ENCODE measurements around the gene PLEKHN1. TPM values are rescaled to one million over a fixed set of nuclear protein-coding genes. Genes with fewer than 3 reads are reported as not detected.

PLEKHN1 gene
- total RNA-seq, 1 donor from 2014 or later, result 15.2 TPM

DNA sequence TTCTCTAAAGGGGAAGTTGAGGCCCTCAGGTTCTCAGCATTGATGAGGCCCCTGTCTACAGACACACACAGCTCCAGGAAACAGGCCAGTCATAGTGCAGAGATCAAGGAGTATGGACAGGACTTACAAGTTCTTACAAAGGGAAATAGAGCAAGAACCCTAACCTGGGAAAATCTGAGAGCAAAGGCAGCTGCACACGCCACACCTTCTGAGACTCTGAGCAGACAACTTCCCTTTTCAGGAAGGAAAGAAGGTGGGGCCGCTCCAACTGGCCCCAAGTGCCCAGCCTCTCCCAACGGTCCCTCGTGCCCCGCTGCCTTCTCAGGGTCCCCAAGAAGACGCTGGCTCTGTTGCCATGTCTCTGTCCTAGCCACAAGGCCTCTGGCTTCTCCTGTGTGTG lies 10.8 kb upstream of the PLEKHN1 start:
- Histone ChIP-seq H3K27ac (no peak overlapping the region), H3K9me3 (no peaks in the 10 kb centered on the region), H3K4me3 (no peak overlapping the region), H3K27me3 (no peaks in the 10 kb centered on the region), H3K4me1 (peaks cover 27% of the 10 kb centered on the region), H3K36me3 (peaks cover 0 to 64% of the 10 kb centered on the region in 2 donors)
- TF ChIP-seq POLR2AphosphoS5 (IDR thresholded peaks at IDR 0.05; ENCODE audit: insufficient read depth in 1 of 2, low read depth in 1 of 2), result no peak
- intact Hi-C loops (cut with DNase I), result no loop called here
- no peak for DNase-seq (ENCODE audit: extremely low spot score in 2 of 2)

DNA sequence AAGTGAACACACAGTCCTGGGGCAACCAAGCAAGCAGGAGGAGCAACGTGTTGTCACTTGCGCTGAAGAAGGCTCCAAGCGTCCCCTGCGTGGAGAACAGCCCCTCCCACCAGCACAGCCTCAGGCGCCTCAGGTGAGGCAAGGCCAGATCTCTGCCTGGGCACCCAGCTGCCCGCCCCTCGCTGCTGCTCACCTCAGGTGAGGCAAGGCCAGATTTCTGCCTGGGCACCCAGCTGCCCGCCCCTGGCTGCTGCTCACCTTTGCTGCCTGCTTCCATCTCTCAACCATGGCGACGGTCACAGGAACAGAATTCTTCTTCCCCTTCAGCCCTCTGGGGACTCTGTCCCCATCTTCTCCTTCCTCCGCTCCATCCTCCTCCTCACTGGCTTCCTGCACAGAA lies 9.6 kb upstream of the PLEKHN1 start:
- Histone ChIP-seq H3K4me1 (peaks cover 31% of the 10 kb centered on the region), H3K4me3 (no peak overlapping the region), H3K9me3 (no peaks in the 10 kb centered on the region), H3K36me3 (peaks cover 0 to 53% of the 10 kb centered on the region in 2 donors), H3K27ac (no peak overlapping the region), H3K27me3 (no peaks in the 10 kb centered on the region)
- intact Hi-C loops (cut with DNase I), result no loop called here
- no peak for DNase-seq (ENCODE audit: extremely low spot score in 2 of 2)
- TF ChIP-seq POLR2A (IDR thresholded peaks at IDR 0.05) (no peak), POLR2AphosphoS5 (IDR thresholded peaks at IDR 0.05; ENCODE audit: insufficient read depth in 1 of 2, low read depth in 1 of 2) (no peak)
- TF ChIP-seq, protein P1, sequence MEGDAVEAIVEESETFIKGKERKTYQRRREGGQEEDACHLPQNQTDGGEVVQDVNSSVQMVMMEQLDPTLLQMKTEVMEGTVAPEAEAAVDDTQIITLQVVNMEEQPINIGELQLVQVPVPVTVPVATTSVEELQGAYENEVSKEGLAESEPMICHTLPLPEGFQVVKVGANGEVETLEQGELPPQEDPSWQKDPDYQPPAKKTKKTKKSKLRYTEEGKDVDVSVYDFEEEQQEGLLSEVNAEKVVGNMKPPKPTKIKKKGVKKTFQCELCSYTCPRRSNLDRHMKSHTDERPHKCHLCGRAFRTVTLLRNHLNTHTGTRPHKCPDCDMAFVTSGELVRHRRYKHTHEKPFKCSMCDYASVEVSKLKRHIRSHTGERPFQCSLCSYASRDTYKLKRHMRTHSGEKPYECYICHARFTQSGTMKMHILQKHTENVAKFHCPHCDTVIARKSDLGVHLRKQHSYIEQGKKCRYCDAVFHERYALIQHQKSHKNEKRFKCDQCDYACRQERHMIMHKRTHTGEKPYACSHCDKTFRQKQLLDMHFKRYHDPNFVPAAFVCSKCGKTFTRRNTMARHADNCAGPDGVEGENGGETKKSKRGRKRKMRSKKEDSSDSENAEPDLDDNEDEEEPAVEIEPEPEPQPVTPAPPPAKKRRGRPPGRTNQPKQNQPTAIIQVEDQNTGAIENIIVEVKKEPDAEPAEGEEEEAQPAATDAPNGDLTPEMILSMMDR (IDR thresholded peaks at IDR 0.05), result no peak

GRCh38 chr1:958823-959730 lies 7.2 kb upstream of the PLEKHN1 start, which contains the start of gene NOC2L:
Gene NOC2L, minus strand, starts transcription at chr1:959256. Its CDS starts 16 bp downstream, at chr1:959240.
- Histone ChIP-seq H3K27ac (peak within 1 kb of the TSS; percentile 59), H3K9me3 (no peaks in the 10 kb centered on the region), H3K4me1 (peaks cover 32% of the 10 kb centered on the region), H3K27me3 (no peaks in the 10 kb centered on the region), H3K36me3 (peaks cover 0 to 33% of the 10 kb centered on the region in 2 donors), H3K4me3 (peak within 1 kb of the TSS; percentile 96 to 97)
- intact Hi-C loops (cut with DNase I), result no loop called here
- TF ChIP-seq, protein P1 (IDR thresholded peaks at IDR 0.05), result no peak
- TF ChIP-seq POLR2A (IDR thresholded peaks at IDR 0.05) (peak in 1 of 2 donors; percentile 35), POLR2AphosphoS5 (IDR thresholded peaks at IDR 0.05; ENCODE audit: insufficient read depth in 1 of 2, low read depth in 1 of 2) (peak; percentile 74 to 82)
- no peak for DNase-seq (ENCODE audit: extremely low spot score in 2 of 2)

DNA sequence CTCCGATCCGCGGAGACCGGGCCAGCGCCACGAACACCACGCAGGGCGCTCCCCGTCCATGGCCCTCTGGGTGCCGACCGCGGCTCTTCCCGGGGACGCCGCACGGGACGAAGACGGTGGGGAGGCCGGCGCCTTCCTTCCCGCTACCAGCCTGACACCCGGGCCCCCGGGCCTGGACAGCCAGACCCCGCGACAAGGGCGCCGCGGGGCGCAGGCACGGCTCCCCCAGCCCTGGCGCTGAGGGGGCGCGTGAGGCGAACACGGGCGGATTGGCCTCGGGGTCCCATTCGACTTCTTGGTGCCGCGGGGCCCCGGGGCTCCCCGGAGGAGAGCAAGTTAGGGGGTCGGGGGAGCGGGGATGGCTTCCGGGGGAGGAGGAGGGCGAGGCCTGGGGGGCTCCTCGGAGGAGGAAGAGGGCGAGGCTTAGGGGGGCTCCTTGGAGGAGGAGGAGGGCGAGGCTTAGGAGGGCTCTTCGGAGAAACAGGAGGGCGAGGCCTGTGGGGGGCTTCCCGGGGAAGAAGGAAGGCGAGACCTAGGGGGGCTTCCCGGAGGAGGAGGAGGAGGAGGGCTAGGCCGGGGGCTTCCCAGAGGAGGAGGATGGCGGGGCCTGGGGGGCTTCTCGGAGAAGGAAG lies 6.4 kb upstream of the PLEKHN1 start:
- no peak for TF ChIP-seq POLR2AphosphoS5 (IDR thresholded peaks at IDR 0.05; ENCODE audit: insufficient read depth in 1 of 2, low read depth in 1 of 2)
- TF ChIP-seq, protein P1 (IDR thresholded peaks at IDR 0.05), result no peak
- no peak for TF ChIP-seq POLR2A (IDR thresholded peaks at IDR 0.05)
- peak overlapping the region; percentile 96 to 97 for H3K4me3 ChIP-seq
- intact Hi-C loops (cut with DNase I), result loop anchor here (5.0 kb wide), 1 partner anchor 53 kb away; no protein-coding TSS in a partner anchor
- no peaks in the 10 kb centered on the region for H3K9me3 ChIP-seq
- H3K36me3 ChIP-seq, result peaks cover 0 to 25% of the 10 kb centered on the region in 2 donors
- H3K27me3 ChIP-seq, result no peaks in the 10 kb centered on the region
- peak overlapping the region; percentile 59 for H3K27ac ChIP-seq
- H3K4me1 ChIP-seq, result peaks cover 32% of the 10 kb centered on the region
- DNase-seq (ENCODE audit: extremely low spot score in 2 of 2), result no peak

- DNase-seq (ENCODE audit: extremely low spot score in 2 of 2), result no peak
- Histone ChIP-seq H3K4me3 (peak within 1 kb of the TSS; percentile 96 to 97), H3K9me3 (no peaks in the 10 kb centered on the region), H3K4me1 (peaks cover 32% of the 10 kb centered on the region), H3K27me3 (no peaks in the 10 kb centered on the region), H3K27ac (peak within 1 kb of the TSS; percentile 59), H3K36me3 (peaks cover 0 to 18% of the 10 kb centered on the region in 2 donors)
- intact Hi-C loops (cut with DNase I), result loop anchor here (5.0 kb wide), 1 partner anchor 53 kb away; no protein-coding TSS in a partner anchor
- TF ChIP-seq POLR2AphosphoS5 (IDR thresholded peaks at IDR 0.05; ENCODE audit: insufficient read depth in 1 of 2, low read depth in 1 of 2), result no peak
- TF ChIP-seq POLR2A (IDR thresholded peaks at IDR 0.05), result no peak
- TF ChIP-seq, protein P1 (IDR thresholded peaks at IDR 0.05), result no peak
These were observed 5.7 kb upstream of the PLEKHN1 start, which contains the start of gene KLHL17 for GRCh38 chr1:960363-961131. Gene KLHL17, plus strand, starts transcription at chr1:960584. Its CDS starts 110 bp downstream, at chr1:960694.

Measured in vagina (tissue), 2 donors.